Kasumi-1 (cell line): ENCODE measurements around the gene WNT9A.
"Not testable (repeated sequence)": the region's sequence is repeated elsewhere in the genome, so short reads cannot be mapped to it uniquely, and the experiment has no call there.

ENCODE experiments used
- DNase-seq, 2 experiments: peaks; one replicate each; lab custom pipeline; 2025; lab: John Stamatoyannopoulos, UW

WNT9A gene

GRCh38 chr1:227910511-227911153 lies 37.1 kb downstream of the WNT9A start:
- DNase-seq: no peak

GRCh38 chr1:227909923-227910328 lies 37.8 kb downstream of the WNT9A start:
- not testable (repeated sequence) for DNase-seq

GRCh38 chr1:227909188-227909587 lies 38.5 kb downstream of the WNT9A start:
- DNase-seq: no peak

- DNase-seq: no peak
These were observed 39.4 kb downstream of the WNT9A start for GRCh38 chr1:227908359-227908758.

GRCh38 chr1:227907439-227908015 lies 40.2 kb downstream of the WNT9A start:
- DNase-seq: no peak

- DNase-seq: no peak
These were observed 41.1 kb downstream of the WNT9A start for GRCh38 chr1:227906550-227907071.

- no peak for DNase-seq
These were observed 41.9 kb downstream of the WNT9A start for GRCh38 chr1:227905573-227906487.

- no peak for DNase-seq
These were observed 43.0 kb downstream of the WNT9A start for GRCh38 chr1:227904541-227905335.

GRCh38 chr1:227903614-227904501 lies 43.9 kb downstream of the WNT9A start:
- no peak for DNase-seq

GRCh38 chr1:227903061-227903521 lies 44.6 kb downstream of the WNT9A start:
- no peak for DNase-seq

- DNase-seq: no peak
These were observed 45.1 kb downstream of the WNT9A start for GRCh38 chr1:227902641-227902990.

GRCh38 chr1:227901906-227902640 lies 45.7 kb downstream of the WNT9A start:
- DNase-seq: no peak

- DNase-seq: no peak
These were observed 46.4 kb downstream of the WNT9A start for GRCh38 chr1:227901239-227901905.

GRCh38 chr1:227900571-227901051 lies 47.1 kb downstream of the WNT9A start:
- no peak for DNase-seq

- DNase-seq: no peak
These were observed 47.8 kb downstream of the WNT9A start for GRCh38 chr1:227899820-227900449.

- DNase-seq: no peak
These were observed 48.5 kb downstream of the WNT9A start for GRCh38 chr1:227899141-227899819.

GRCh38 chr1:227898502-227899140 lies 49.1 kb downstream of the WNT9A start:
- DNase-seq: no peak
